BLaER1 treated with 17β-estradiol and CSF1 and Interleukin-3, amounts not matched to agents 10 nM and 100 nM (cell line): ENCODE data around the gene PRSS22.
A peak's percentile ranks its signal among the peaks of the same experiment; 100 is the strongest.
"Not testable (repeated sequence)": the region's sequence is repeated elsewhere in the genome, so short reads cannot be mapped to it uniquely, and the experiment has no call there.

Experiments used
- H3K27ac ChIP-seq, 11 experiments: shearing (Covaris generic); formaldehyde crosslinking; 2 replicates each; pipeline ENCODE4 v1.8.1; 2022
- H3K27me3 ChIP-seq, 11 experiments: shearing (Covaris generic); formaldehyde crosslinking; 2 replicates each; pipeline ENCODE4 v1.8.1; 2022
- H3K36me3 ChIP-seq, 11 experiments: shearing (Covaris generic); formaldehyde crosslinking; 2 replicates each; pipeline ENCODE4 v1.8.1; 2022
- H3K4me1 ChIP-seq, 10 experiments: shearing (Covaris generic); formaldehyde crosslinking; 2 replicates each; pipeline ENCODE4 v1.8.1; 2022
- H3K4me2 ChIP-seq, 11 experiments: shearing (Covaris generic); formaldehyde crosslinking; 2 replicates each; pipeline ENCODE4 v1.8.1; 2022
- H3K4me3 ChIP-seq, 10 experiments: shearing (Covaris generic); formaldehyde crosslinking; 2 replicates each; pipeline ENCODE4 v1.8.1; 2022
- H3K9ac ChIP-seq, 11 experiments: shearing (Covaris generic); formaldehyde crosslinking; 2 replicates each; pipeline ENCODE4 v1.8.1; 2022
- H3K9me3 ChIP-seq, 11 experiments: shearing (Covaris generic); formaldehyde crosslinking; replicated peaks in 1 of 11; 2 replicates each; pipeline ENCODE4 v1.8.1; 2022
- H4K20me1 ChIP-seq, 11 experiments: shearing (Covaris generic); formaldehyde crosslinking; 2 replicates each; pipeline ENCODE4 v1.8.1; 2022
- Cebpa-rat ChIP-seq, 11 experiments: shearing (Covaris generic); IDR thresholded peaks; 2 replicates each; pipeline ENCODE4 v1.8.1; 2022

Gene PRSS22, protein sequence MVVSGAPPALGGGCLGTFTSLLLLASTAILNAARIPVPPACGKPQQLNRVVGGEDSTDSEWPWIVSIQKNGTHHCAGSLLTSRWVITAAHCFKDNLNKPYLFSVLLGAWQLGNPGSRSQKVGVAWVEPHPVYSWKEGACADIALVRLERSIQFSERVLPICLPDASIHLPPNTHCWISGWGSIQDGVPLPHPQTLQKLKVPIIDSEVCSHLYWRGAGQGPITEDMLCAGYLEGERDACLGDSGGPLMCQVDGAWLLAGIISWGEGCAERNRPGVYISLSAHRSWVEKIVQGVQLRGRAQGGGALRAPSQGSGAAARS

DNA sequence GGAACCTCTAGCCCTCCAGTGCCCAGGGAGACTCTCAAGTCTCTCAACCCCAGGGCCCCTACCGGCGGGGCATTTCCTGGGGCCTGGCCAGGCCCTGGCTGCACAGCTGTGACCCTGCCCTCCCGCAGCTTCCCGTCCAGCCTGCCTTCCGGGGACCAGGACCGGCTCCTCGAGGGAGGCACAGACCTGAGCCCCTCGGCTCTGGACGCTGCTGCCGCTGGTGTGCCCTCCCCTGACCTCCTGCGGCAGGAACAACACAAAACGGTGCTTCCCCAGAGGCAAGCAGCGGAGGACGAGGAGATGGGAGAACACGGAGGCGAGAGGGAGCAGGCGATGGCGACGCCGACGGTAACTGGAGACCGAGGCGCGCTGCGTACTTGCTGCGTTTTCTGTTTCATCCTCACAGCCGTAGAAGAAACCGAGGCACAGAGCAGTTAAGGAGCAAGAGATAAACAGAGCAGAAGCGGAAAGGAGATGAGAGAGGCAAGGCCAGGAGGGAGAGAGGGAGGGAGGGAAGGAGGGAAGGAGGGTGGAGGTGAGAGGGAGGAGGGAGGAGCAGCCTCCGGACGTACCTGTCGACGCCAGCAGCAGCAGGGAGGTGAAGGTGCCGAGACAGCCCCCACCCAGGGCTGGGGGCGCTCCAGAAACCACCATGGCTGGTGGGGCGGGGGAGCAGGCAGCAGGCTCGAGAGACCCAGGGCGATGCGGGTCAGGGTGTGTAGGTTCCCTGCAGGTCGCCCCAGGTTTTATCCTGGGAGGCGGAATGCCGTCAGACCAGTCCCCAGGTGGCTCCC is at the start of gene PRSS22:
TSS of gene PRSS22 (minus strand) at position 720 of the 794 bp plus-strand sequence. CDS start at position 654, 66 bp downstream.
- peak within 1 kb of the TSS; percentile 22 to 59 (median 41); a peak in 21 of 22 replicates for H3K4me2 ChIP-seq
- H4K20me1 ChIP-seq, result peaks cover 0 to 8% (median 0%) of the 10 kb centered on the region in 11 experiments; a peak in 2 of 22 replicates
- H3K9me3 ChIP-seq, result peaks cover 25 to 45% (median 40%) of the 10 kb centered on the region in 11 experiments
- no peak within 1 kb of the TSS for H3K27ac ChIP-seq
- TF ChIP-seq Cebpa-rat (IDR thresholded peaks at IDR 0.05), result no peak
- H3K9ac ChIP-seq, result 0 out of 22 replicates have a peak within 1 kb of the TSS, but pooled peaks of 1 of the 11 experiments have one; percentile 5
- H3K4me3 ChIP-seq, result peak within 1 kb of the TSS in 1 of 10 experiments; percentile 15; a peak in 3 of 20 replicates
- peaks cover 7 to 31% (median 17%) of the 10 kb centered on the region in 10 experiments; a peak in 14 of 20 replicates for H3K4me1 ChIP-seq
- H3K36me3 ChIP-seq, result no peaks in the 10 kb centered on the region
- peaks cover 40 to 63% (median 54%) of the 10 kb centered on the region in 11 experiments for H3K27me3 ChIP-seq

DNA sequence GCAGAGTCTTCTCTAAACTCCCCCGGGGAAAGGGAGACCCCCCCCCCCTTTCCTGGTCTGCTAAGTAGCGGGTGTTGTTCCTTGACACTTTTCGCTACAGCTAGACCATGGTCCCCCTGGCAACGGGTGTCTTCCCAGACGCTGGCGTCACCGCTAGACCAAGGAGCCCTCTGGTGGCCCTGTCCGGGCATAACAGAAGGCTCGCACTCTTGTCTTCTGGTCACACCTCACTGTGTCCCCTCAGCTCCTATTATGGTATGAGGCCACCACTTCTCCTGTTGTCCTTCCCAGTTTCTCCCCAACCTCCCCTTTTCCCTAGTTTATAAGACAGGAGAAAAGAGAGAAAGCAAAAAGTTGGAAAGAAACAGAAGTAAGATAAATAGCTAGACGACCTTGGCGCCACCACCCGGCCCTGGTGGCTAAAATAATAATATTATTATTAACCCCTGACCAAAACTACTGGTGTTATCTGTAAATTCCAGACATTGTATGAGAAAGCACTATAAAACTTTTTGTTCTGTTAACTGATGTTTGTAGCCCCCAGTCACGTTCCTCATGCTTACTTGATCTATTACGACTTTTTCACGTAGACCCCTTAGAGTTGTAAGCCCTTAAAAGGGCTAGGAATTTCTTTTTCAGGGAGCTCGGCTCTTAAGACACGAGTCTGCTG is 49.2 kb upstream of the PRSS22 start:
- H3K27ac ChIP-seq, result peak overlapping the region in 1 of 11 experiments; percentile 20; a peak in 1 of 22 replicates
- H3K4me2 ChIP-seq, result peak overlapping the region in 10 of 11 experiments; percentile 32 to 61 (median 44); a peak in 7 of 22 replicates
- H3K4me1 ChIP-seq, result peaks cover 19 to 24% (median 23%) of the 10 kb centered on the region in 10 experiments

DNA sequence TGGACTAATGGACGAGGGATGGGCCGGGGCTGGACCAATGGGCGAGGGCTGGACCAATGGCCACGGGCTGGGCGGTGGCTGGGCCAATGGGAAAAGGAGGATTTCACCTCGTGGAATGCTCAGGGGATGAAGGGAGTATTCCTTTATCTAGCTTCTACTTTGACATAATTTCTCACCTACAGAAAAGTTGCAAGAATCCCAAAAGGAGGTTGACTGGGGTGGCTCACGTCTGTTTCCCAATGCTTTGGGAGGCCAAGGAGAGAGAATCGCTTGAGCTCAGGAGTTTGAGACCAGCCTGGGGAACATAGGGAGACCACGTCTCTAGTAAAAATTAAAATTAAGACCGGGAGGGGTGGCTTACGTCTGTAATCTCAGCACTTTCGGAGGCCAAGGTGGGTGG is 48.0 kb upstream of the PRSS22 start:
- Histone ChIP-seq H3K9ac (no peak overlapping the region), H3K4me2 (peak overlapping the region; percentile 32 to 64 (median 45); a peak in 17 of 22 replicates), H3K27me3 (no peaks in the 10 kb centered on the region), H3K27ac (peak overlapping the region in 1 of 11 experiments; percentile 38; a peak in 1 of 22 replicates), H3K4me1 (peaks cover 14 to 19% (median 18%) of the 10 kb centered on the region in 10 experiments), H3K36me3 (0 out of 22 replicates have a peak, but pooled peaks cover 0 to 2% (median 0%) of the 10 kb centered on the region in 11 experiments), H4K20me1 (no peaks in the 10 kb centered on the region; a peak in 1 of 22 replicates), H3K9me3 (no peaks in the 10 kb centered on the region; a peak in 1 of 22 replicates), H3K4me3 (peak overlapping the region in 4 of 10 experiments; percentile 26 to 51 (median 32); a peak in 6 of 20 replicates)
- TF ChIP-seq Cebpa-rat (IDR thresholded peaks at IDR 0.05), result no peak

More for the DNA sequence above, 49.2 kb upstream of the PRSS22 start:
- H3K4me3 ChIP-seq, H4K20me1 ChIP-seq, H3K9me3 ChIP-seq, H3K27me3 ChIP-seq, H3K36me3 ChIP-seq, H3K9ac ChIP-seq: not testable (repeated sequence)

DNA sequence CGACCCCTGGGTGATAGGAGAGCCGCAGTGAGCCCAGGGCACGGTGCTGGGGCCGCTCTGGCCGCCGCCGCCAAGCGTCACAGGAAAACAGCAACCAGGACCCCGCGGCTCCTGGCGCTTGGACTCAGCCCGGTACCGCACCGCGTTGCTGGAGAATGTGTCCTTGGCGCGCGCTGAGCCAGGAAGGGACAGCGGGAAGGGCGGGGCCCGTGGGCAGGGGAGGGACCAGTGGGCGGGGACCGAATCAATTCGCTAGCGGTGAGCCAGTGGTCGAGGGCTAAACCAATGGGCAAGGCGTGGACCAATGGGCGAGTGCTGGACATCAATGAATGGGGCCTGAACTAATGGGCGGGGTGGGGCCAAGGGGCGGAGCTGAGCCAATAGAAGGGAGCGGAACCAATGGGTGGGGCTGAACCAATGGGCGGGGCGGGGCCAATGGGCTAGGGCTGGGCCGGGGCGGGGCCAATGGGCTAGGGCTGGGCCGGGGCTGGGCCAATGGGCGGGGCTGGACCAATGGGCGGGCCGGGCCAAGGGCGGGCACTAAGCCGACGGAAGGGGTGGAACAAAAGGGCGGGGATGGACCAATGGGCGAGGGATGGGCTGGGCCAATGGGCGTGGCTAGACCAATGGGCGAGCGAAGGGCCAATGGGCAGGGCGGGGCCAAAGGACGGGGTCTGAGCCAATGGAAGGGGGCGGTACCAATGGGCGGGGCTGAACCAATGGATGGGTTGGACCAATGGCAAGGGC is 47.4 kb upstream of the PRSS22 start:
- peak overlapping the region; percentile 52 to 88 (median 78); a peak in 21 of 22 replicates for H3K27ac ChIP-seq
- H3K9me3 ChIP-seq, result no peaks in the 10 kb centered on the region; a peak in 1 of 22 replicates
- peak overlapping the region; percentile 66 to 90 (median 82) for H3K4me3 ChIP-seq
- H3K9ac ChIP-seq, result peak overlapping the region; percentile 78 to 88 (median 84)
- no peak for TF ChIP-seq Cebpa-rat (IDR thresholded peaks at IDR 0.05)
- 0 out of 22 replicates have a peak, but pooled peaks cover 0 to 8% (median 0%) of the 10 kb centered on the region in 11 experiments for H3K36me3 ChIP-seq
- H3K27me3 ChIP-seq, result no peaks in the 10 kb centered on the region
- H3K4me2 ChIP-seq, result peak overlapping the region; percentile 90 to 100 (median 98)
- peaks cover 14 to 18% (median 17%) of the 10 kb centered on the region in 10 experiments for H3K4me1 ChIP-seq
- H4K20me1 ChIP-seq, result no peaks in the 10 kb centered on the region; a peak in 1 of 22 replicates

DNA sequence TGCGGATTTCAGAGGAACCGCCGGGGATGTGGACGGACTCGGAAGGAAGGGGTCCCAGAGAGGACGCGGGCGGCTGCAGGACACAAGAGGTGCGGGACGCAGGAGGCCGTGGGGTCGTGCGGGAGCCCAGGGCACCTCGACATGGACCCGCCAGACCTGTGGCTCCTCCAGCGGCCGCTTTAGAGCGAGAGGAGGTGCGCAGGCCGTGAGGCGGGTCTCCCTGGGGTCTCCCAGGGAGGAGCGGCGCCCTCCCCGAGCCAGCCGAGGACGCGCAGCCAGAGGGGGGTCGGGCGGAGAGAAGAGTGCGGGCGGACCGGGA is 46.9 kb upstream of the PRSS22 start:
- Histone ChIP-seq H3K36me3 (0 out of 22 replicates have a peak, but pooled peaks cover 0 to 9% (median 0%) of the 10 kb centered on the region in 11 experiments), H3K4me1 (peaks cover 14 to 18% (median 17%) of the 10 kb centered on the region in 10 experiments), H3K4me2 (peak overlapping the region; percentile 90 to 100 (median 98)), H3K27ac (peak overlapping the region; percentile 52 to 88 (median 78); a peak in 21 of 22 replicates), H3K9me3 (no peaks in the 10 kb centered on the region; a peak in 1 of 22 replicates), H3K9ac (peak overlapping the region; percentile 78 to 88 (median 84)), H3K27me3 (no peaks in the 10 kb centered on the region), H3K4me3 (peak overlapping the region; percentile 66 to 90 (median 82)), H4K20me1 (no peaks in the 10 kb centered on the region; a peak in 1 of 22 replicates)
- TF ChIP-seq Cebpa-rat (IDR thresholded peaks at IDR 0.05), result no peak

DNA sequence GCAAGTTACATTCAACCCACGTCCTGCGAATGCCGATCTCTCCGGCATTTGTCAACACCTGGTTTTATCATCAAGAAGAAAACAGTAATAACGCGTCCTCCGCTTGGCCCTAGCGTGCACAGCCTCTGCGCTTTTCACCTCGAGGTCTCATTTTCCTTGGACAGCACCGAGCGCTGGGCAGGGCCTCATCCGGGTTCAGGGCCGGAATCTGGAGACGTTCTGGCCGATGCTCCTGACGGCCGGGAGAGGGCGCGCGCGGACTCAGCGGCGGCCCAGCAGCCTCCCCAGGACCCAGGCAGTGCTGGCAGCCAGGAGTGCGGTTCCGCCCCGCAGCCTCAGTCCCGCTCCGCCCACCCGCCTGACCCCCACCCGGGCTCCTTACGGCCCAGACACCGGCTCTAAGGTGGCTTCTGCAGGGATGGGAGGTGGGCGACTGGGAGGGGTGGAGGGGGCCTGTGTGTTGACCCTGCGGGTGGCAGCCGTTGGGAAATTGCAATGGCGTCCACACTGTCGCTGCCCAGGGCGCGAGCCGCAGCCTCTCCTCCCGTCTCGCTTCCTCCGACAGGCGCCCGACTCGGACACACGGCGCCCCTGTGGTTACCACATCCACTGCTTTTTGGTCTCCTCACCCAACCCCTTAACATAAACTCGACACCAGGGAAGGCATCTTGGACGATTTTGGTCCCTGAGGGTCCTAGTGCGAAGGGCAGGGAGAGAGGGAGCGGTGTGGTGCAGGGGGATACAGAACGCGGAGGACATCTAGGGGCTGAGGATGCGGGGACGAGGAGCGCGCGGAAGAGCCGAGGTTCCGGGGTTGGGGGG is 46.3 kb upstream of the PRSS22 start:
- no peaks in the 10 kb centered on the region; a peak in 1 of 22 replicates for H4K20me1 ChIP-seq
- peaks cover 14 to 18% (median 17%) of the 10 kb centered on the region in 10 experiments for H3K4me1 ChIP-seq
- no peaks in the 10 kb centered on the region; a peak in 1 of 22 replicates for H3K9me3 ChIP-seq
- no peak for TF ChIP-seq Cebpa-rat (IDR thresholded peaks at IDR 0.05)
- peak overlapping the region; percentile 78 to 88 (median 84) for H3K9ac ChIP-seq
- peak overlapping the region; percentile 66 to 90 (median 82) for H3K4me3 ChIP-seq
- no peaks in the 10 kb centered on the region for H3K27me3 ChIP-seq
- peak overlapping the region; percentile 52 to 88 (median 78); a peak in 21 of 22 replicates for H3K27ac ChIP-seq
- H3K36me3 ChIP-seq, result peaks cover 0 to 9% (median 0%) of the 10 kb centered on the region in 11 experiments; a peak in 1 of 22 replicates
- H3K4me2 ChIP-seq, result peak overlapping the region; percentile 90 to 100 (median 98)
